ENCODE data around the gene TMSB10.

DNA sequence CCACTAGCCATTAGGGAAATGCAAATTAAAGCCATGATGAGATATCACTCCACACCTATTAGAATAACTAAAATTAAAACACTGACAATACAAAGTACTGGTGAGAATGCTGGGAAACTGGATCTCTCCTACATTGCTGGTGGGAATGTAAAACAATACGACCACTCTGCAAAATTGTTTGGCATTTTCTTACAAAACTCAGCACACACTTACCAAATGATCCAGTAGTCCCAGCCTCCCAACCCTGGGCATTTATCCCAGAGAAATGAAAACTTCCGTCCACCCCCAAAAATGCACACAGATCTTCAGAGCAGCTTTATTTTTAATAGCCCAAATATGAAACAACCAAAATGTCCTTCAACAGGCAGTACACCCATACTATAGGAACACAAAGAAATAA is 8.9 kb upstream of the TMSB10 start:
- TF ChIP-seq EZH2 (IDR thresholded peaks at IDR 0.05; ENCODE audit: insufficient read depth, poor library complexity, severe bottlenecking) = no peak
- TF ChIP-seq EZH2phosphoT487 (IDR thresholded peaks at IDR 0.05; ENCODE audit: insufficient read depth, low read depth) = no peak
